HCT116 (cell line): Measurements from ENCODE around the gene SLC25A42.

ENCODE experiments used
- CTCF ChIP-seq, 3 experiments: fragments of 200-600 bp in 1 of 3; sonication (generic) in 1 of 3; IDR thresholded peaks in 2 of 3; conservative IDR thresholded peaks in 1 of 3; 2 replicates each; pipeline ENCODE4 v1.5.1; 2012 to 2017; ENCODE audit warnings: low read depth in 2 of 3, low read length in 2 of 3, antibody characterized with exemption in 1 of 3, borderline replicate concordance in 1 of 3, control low read depth in 1 of 3, mild to moderate bottlenecking in 1 of 3, mixed read lengths in 1 of 3, mixed run types in 1 of 3, moderate library complexity in 1 of 3; ENCODE audit not compliant: insufficient read depth in 1 of 3
- EGR1 ChIP-seq: IDR thresholded peaks from 2 replicates; pipeline ENCODE4 v1.6.1; 2012; ENCODE audit warnings: low read depth
- TF ChIP-seq, protein P1 (sequence below): IDR thresholded peaks from 2 replicates; pipeline ENCODE4 v1.6.1; 2012

DNA sequence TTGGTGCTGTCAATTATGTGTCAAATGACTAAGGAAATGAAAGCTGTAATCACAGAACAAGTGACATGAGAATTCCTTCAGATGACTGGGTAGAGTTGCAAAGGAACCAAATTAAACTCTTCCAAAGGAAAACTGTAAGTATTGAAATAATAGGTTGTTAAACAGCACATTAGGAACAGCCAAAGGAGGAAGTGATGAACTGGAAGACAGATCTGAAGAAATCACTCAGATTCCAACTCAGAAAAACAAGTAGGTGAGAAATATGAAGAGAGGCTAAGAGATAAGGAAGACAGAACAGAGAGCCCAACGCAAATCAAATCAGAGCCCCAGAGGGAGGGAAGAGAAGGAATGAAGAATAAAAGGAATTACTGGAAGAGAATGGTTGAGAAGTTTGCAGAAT, 59.1 kb downstream of the SLC25A42 start:
- TF ChIP-seq, protein P1, sequence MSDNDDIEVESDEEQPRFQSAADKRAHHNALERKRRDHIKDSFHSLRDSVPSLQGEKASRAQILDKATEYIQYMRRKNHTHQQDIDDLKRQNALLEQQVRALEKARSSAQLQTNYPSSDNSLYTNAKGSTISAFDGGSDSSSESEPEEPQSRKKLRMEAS, result no peak
- TF ChIP-seq CTCF (IDR thresholded peaks at IDR 0.05 in 2 of 3, conservative IDR thresholded peaks at IDR 0.05 in 1 of 3; ENCODE audit: borderline replicate concordance in 1 of 3, insufficient read depth in 1 of 3, low read depth in 2 of 3, low read length in 2 of 3), result no peak
- TF ChIP-seq EGR1, result no peak
